HepG2 (cell line): Measurements from ENCODE around the gene CCDC30. TPM values are rescaled to one million over a fixed set of nuclear protein-coding genes. Genes with fewer than 3 reads are reported as not detected.

Experiments
- ASH2L ChIP-seq: fragments of 300-600, 200-600 bp; sonication (generic); IDR thresholded peaks from 2 replicates; pipeline ENCODE4 v1.7.0; 2017; ENCODE audit warnings: low read depth, mild to moderate bottlenecking, moderate library complexity, mixed read lengths, low read length; ENCODE audit not compliant: insufficient read length
- CENPX ChIP-seq: sonication (generic); formaldehyde crosslinking; IDR thresholded peaks from 2 replicates; pipeline ENCODE4 v1.9.0; 2021; ENCODE audit warnings: mild to moderate bottlenecking, missing genetic modification reagents, moderate library complexity
- GABPB1 ChIP-seq: IDR thresholded peaks from 2 replicates; pipeline ENCODE4 v1.6.1; 2016; ENCODE audit warnings: mild to moderate bottlenecking, missing genetic modification reagents, moderate library complexity, missing compliant biosample characterization
- HHEX ChIP-seq: IDR thresholded peaks from 2 replicates; pipeline ENCODE4 v1.6.1; 2016; ENCODE audit warnings: control low read depth
- IKZF4 ChIP-seq: sonication (generic); formaldehyde crosslinking; IDR thresholded peaks from 2 replicates; pipeline ENCODE4 v1.5.1; 2020; ENCODE audit warnings: borderline replicate concordance, mild to moderate bottlenecking, low read depth, missing genetic modification reagents; ENCODE audit errors: not compliant biosample characterization
- MXD4 ChIP-seq: IDR thresholded peaks from 2 replicates; pipeline ENCODE4 v1.6.1; 2016; ENCODE audit warnings: mild to moderate bottlenecking, missing biosample characterization, missing genetic modification reagents
- NPAS2 ChIP-seq: sonication (generic); formaldehyde crosslinking; IDR thresholded peaks from 2 replicates; pipeline ENCODE4 v1.8.0; 2022; ENCODE audit warnings: mild to moderate bottlenecking, missing genetic modification reagents, borderline replicate concordance
- SATB2 ChIP-seq: sonication (generic); formaldehyde crosslinking; IDR thresholded peaks from 2 replicates; pipeline ENCODE4 v1.5.0; 2020; ENCODE audit warnings: missing genetic modification reagents
- ZBTB8A ChIP-seq: sonication (generic); formaldehyde crosslinking; IDR thresholded peaks from 2 replicates; pipeline ENCODE4 v1.4.0; 2020; ENCODE audit warnings: mild to moderate bottlenecking, low read depth, missing genetic modification reagents, borderline replicate concordance
- ZFAT ChIP-seq: sonication (generic); formaldehyde crosslinking; conservative IDR thresholded peaks from 2 replicates; pipeline ENCODE4 v1.8.1; 2023; ENCODE audit warnings: missing genetic modification reagents, inconsistent platforms
- ZNF367 ChIP-seq: sonication (generic); formaldehyde crosslinking; IDR thresholded peaks from 2 replicates; pipeline ENCODE4 v1.4.0; 2020; ENCODE audit warnings: missing genetic modification reagents, borderline replicate concordance
- ZNF75D ChIP-seq: sonication (generic); formaldehyde crosslinking; IDR thresholded peaks from 2 replicates; pipeline ENCODE4 v1.8.1; 2023; ENCODE audit warnings: missing genetic modification reagents, mild to moderate bottlenecking, borderline replicate concordance
- polyA plus RNA-seq, 8 experiments: library from polyadenylated mRNA; depleted of rRNA in 3 of 8; stranded (reverse) in 7 of 8; unstranded in 1 of 8; fragments of >200 nt; fragmentation: Illumina TruSeq in 4 of 8; extraction: Trizol in 4 of 8; gene quantifications; 2 replicates each; pipeline versions ENCODE4 v1.2.1 to v1.2.3, GENCODE V29; 2011 to 2016; ENCODE audit warnings: low read depth in 4 of 8, missing spikeins in 1 of 8, mixed read lengths in 1 of 8; ENCODE audit not compliant: insufficient read depth in 1 of 8
- total RNA-seq, 5 experiments: library from RNA; depleted of rRNA; stranded (reverse); fragments of >200 nt; fragmentation: Illumina TruSeq; extraction: Trizol; gene quantifications; 2 replicates each; pipeline ENCODE4 v1.2.3, GENCODE V29; 2016; ENCODE audit warnings: low read depth in 1 of 5
- TF ChIP-seq, protein P1 (sequence below), 2 experiments: sonication (generic) in 1 of 2; formaldehyde crosslinking in 1 of 2; IDR thresholded peaks; 2 replicates each; pipeline versions ENCODE4 v1.4.0 to v1.6.1; 2018 to 2020; ENCODE audit warnings: missing genetic modification reagents in 2 of 2, borderline replicate concordance in 1 of 2, low read depth in 1 of 2, mild to moderate bottlenecking in 1 of 2, missing biosample characterization in 1 of 2
- TF ChIP-seq, protein P2 (sequence below): sonication (generic); formaldehyde crosslinking; IDR thresholded peaks from 2 replicates; pipeline ENCODE4 v1.8.1; 2023; ENCODE audit warnings: mild to moderate bottlenecking, missing genetic modification reagents
- TF ChIP-seq, protein P3 (sequence below): sonication (generic); formaldehyde crosslinking; IDR thresholded peaks from 2 replicates; pipeline ENCODE4 v1.5.1; 2020; ENCODE audit warnings: missing genetic modification reagents, mild to moderate bottlenecking, borderline replicate concordance
- TF ChIP-seq, protein P4 (sequence below): sonication (generic); formaldehyde crosslinking; IDR thresholded peaks from 2 replicates; pipeline ENCODE4 v1.4.0; 2020; ENCODE audit warnings: missing genetic modification reagents, borderline replicate concordance

The CCDC30 gene
- total and polyA plus RNA-seq, 2 of the 13 experiments (the other 11 are each of a cell fraction or from before 2014, with no cell fraction given), result 0.25 to 0.77 TPM

DNA sequence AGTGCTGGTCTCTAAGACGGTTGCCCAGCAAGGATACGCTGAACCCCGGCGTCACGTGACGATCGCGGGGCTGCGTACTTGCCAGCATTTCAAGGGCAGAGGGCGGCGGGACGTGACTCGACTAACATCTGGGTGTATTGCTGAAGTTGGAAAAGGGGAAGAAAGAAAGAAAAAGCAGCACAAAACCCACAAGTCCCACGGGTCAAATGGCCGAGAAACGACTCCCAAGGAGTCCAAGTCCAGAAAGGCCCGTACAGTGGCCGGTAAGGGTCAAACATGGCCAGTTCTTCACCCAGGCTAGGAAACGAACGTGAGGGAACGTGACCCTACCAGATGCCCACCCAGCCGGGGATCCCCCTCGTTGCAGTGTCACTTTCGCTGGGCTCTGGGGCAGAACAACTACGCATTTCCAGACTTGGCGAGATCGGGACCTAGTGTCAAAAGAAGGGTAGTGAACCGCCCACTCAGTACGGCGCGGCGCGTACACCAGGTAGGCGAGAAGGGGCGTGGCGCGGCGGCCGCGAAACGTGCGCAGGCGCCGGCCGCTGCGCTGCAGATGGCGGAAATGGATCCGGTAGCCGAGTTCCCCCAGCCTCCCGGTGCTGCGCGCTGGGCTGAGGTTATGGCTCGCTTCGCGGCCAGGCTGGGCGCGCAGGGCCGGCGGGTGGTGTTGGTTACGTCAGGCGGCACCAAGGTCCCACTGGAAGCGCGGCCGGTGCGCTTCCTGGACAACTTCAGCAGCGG lies 6.9 kb upstream of the CCDC30 start, which contains the start of the genes PPCS and ZMYND12 (continued):
- TF ChIP-seq, protein P1, sequence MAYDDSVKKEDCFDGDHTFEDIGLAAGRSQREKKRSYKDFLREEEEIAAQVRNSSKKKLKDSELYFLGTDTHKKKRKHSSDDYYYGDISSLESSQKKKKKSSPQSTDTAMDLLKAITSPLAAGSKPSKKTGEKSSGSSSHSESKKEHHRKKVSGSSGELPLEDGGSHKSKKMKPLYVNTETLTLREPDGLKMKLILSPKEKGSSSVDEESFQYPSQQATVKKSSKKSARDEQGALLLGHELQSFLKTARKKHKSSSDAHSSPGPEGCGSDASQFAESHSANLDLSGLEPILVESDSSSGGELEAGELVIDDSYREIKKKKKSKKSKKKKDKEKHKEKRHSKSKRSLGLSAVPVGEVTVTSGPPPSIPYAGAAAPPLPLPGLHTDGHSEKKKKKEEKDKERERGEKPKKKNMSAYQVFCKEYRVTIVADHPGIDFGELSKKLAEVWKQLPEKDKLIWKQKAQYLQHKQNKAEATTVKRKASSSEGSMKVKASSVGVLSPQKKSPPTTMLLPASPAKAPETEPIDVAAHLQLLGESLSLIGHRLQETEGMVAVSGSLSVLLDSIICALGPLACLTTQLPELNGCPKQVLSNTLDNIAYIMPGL (CRISPR knock-in tag; IDR thresholded peaks at IDR 0.05; ENCODE audit: borderline replicate concordance in 1 of 2, low read depth in 1 of 2), result peak; percentile 85 to 86
- TF ChIP-seq NPAS2, result no peak
- no peak for TF ChIP-seq ZNF367 (CRISPR knock-in tag)
- no peak for TF ChIP-seq ZNF75D (CRISPR knock-in tag)
- TF ChIP-seq GABPB1 (CRISPR knock-in tag), result peak; percentile 88
- TF ChIP-seq, protein P2, sequence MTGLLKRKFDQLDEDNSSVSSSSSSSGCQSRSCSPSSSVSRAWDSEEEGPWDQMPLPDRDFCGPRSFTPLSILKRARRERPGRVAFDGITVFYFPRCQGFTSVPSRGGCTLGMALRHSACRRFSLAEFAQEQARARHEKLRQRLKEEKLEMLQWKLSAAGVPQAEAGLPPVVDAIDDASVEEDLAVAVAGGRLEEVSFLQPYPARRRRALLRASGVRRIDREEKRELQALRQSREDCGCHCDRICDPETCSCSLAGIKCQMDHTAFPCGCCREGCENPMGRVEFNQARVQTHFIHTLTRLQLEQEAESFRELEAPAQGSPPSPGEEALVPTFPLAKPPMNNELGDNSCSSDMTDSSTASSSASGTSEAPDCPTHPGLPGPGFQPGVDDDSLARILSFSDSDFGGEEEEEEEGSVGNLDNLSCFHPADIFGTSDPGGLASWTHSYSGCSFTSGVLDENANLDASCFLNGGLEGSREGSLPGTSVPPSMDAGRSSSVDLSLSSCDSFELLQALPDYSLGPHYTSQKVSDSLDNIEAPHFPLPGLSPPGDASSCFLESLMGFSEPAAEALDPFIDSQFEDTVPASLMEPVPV, result no peak
- TF ChIP-seq, protein P3, sequence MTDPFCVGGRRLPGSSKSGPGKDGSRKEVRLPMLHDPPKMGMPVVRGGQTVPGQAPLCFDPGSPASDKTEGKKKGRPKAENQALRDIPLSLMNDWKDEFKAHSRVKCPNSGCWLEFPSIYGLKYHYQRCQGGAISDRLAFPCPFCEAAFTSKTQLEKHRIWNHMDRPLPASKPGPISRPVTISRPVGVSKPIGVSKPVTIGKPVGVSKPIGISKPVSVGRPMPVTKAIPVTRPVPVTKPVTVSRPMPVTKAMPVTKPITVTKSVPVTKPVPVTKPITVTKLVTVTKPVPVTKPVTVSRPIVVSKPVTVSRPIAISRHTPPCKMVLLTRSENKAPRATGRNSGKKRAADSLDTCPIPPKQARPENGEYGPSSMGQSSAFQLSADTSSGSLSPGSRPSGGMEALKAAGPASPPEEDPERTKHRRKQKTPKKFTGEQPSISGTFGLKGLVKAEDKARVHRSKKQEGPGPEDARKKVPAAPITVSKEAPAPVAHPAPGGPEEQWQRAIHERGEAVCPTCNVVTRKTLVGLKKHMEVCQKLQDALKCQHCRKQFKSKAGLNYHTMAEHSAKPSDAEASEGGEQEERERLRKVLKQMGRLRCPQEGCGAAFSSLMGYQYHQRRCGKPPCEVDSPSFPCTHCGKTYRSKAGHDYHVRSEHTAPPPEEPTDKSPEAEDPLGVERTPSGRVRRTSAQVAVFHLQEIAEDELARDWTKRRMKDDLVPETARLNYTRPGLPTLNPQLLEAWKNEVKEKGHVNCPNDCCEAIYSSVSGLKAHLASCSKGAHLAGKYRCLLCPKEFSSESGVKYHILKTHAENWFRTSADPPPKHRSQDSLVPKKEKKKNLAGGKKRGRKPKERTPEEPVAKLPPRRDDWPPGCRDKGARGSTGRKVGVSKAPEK (CRISPR knock-in tag), result no peak
- no peak for TF ChIP-seq ZFAT (CRISPR knock-in tag)
- TF ChIP-seq CENPX, result no peak
- TF ChIP-seq, protein P4, sequence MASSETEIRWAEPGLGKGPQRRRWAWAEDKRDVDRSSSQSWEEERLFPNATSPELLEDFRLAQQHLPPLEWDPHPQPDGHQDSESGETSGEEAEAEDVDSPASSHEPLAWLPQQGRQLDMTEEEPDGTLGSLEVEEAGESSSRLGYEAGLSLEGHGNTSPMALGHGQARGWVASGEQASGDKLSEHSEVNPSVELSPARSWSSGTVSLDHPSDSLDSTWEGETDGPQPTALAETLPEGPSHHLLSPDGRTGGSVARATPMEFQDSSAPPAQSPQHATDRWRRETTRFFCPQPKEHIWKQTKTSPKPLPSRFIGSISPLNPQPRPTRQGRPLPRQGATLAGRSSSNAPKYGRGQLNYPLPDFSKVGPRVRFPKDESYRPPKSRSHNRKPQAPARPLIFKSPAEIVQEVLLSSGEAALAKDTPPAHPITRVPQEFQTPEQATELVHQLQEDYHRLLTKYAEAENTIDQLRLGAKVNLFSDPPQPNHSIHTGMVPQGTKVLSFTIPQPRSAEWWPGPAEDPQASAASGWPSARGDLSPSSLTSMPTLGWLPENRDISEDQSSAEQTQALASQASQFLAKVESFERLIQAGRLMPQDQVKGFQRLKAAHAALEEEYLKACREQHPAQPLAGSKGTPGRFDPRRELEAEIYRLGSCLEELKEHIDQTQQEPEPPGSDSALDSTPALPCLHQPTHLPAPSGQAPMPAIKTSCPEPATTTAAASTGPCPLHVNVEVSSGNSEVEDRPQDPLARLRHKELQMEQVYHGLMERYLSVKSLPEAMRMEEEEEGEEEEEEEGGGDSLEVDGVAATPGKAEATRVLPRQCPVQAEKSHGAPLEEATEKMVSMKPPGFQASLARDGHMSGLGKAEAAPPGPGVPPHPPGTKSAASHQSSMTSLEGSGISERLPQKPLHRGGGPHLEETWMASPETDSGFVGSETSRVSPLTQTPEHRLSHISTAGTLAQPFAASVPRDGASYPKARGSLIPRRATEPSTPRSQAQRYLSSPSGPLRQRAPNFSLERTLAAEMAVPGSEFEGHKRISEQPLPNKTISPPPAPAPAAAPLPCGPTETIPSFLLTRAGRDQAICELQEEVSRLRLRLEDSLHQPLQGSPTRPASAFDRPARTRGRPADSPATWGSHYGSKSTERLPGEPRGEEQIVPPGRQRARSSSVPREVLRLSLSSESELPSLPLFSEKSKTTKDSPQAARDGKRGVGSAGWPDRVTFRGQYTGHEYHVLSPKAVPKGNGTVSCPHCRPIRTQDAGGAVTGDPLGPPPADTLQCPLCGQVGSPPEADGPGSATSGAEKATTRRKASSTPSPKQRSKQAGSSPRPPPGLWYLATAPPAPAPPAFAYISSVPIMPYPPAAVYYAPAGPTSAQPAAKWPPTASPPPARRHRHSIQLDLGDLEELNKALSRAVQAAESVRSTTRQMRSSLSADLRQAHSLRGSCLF (CRISPR knock-in tag), result no peak; the same call in 1 of the 2 replicates
- TF ChIP-seq MXD4, result peak; percentile 68; the same call in 1 of the 2 replicates
- TF ChIP-seq SATB2, result no peak
- TF ChIP-seq ASH2L, result peak; percentile 88
- no peak for TF ChIP-seq HHEX (CRISPR knock-in tag)
- 0 out of 2 replicates have a peak, but pooled peaks have one; percentile 29 for TF ChIP-seq ZBTB8A (CRISPR knock-in tag)
- TF ChIP-seq IKZF4 (CRISPR knock-in tag), result peak; percentile 59
